Endothelial cell of umbilical vein (primary cell): ENCODE measurements around the gene IFNG-AS1. TPM values are rescaled to one million over a fixed set of nuclear protein-coding genes. Genes with fewer than 3 reads are reported as not detected.

Experiments used
- BruUV-seq: library from RNA; stranded (reverse); fragments of 400-500 nt; replicated peaks from 2 replicates; lab custom pipeline; 2021; lab: Mats Ljungman, UMichigan
- CTCF ChIA-PET: fragments of 300-600, 350-600 bp; sonication (Branson Sonifier 250); formaldehyde crosslinking; loops from one replicate; lab custom pipeline; 2021; ENCODE audit warnings: antibody characterized with exemption, inconsistent platforms; lab: Charles Lee
- POLR2A ChIA-PET: fragments of 300-600, 350-600 bp; sonication (Branson Sonifier 250); formaldehyde crosslinking; loops from one replicate; lab custom pipeline; 2021; ENCODE audit warnings: antibody characterized with exemption, inconsistent platforms; lab: Charles Lee
- DNase-seq: peaks from one replicate; pipeline ENCODE4 v3.0.0-alpha.2; 2011; ENCODE audit warnings: low read depth, low spot score
- FAIRE-seq: peaks from 2 replicates; lab custom pipeline; 2011; peaks lifted over from hg19 to GRCh38; lab: Jason Lieb, UNC
- H2AFZ ChIP-seq: 2 replicates; pipeline ENCODE4 v1.6.0; 2012; ENCODE audit warnings: low read depth, low read length, control low read depth, inconsistent platforms
- H3K27ac ChIP-seq: 2 replicates; pipeline ENCODE4 v1.5.1; 2011; ENCODE audit warnings: low read depth, mild to moderate bottlenecking, control low read depth, low read length, moderate library complexity; ENCODE audit not compliant: insufficient read depth
- H3K27me3 ChIP-seq, 2 experiments: 2 replicates each; pipeline versions ENCODE4 v1.6.0 to v1.6.1; 2011; ENCODE audit warnings: low read length in 2 of 2, mixed read lengths in 1 of 2; ENCODE audit not compliant: control insufficient read depth in 2 of 2, insufficient read depth in 2 of 2
- H3K36me3 ChIP-seq, 2 experiments: 2 replicates in 1 of 2; 3 replicates in 1 of 2; pipeline ENCODE4 v1.5.1; 2011; ENCODE audit warnings: low read length in 2 of 2, mild to moderate bottlenecking in 1 of 2, moderate library complexity in 1 of 2; ENCODE audit not compliant: control insufficient read depth in 2 of 2, insufficient read depth in 2 of 2; ENCODE audit errors: extremely low read depth in 1 of 2
- H3K4me1 ChIP-seq: 3 replicates; pipeline ENCODE4 v1.5.1; 2011; ENCODE audit warnings: mild to moderate bottlenecking, low read length; ENCODE audit not compliant: control insufficient read depth, insufficient read depth; ENCODE audit errors: extremely low read depth
- H3K4me2 ChIP-seq: 2 replicates; pipeline ENCODE4 v1.6.1; 2011; ENCODE audit warnings: low read length, control low read depth, mixed read lengths; ENCODE audit not compliant: insufficient read depth
- H3K4me3 ChIP-seq, 3 experiments: fragments of 200-600 bp in 1 of 3; sonication (generic), shearing (Covaris generic) in 1 of 3; replicated peaks in 1 of 3; 2 replicates each; pipeline ENCODE4 v1.5.1; 2011 to 2016; ENCODE audit warnings: control low read depth in 3 of 3, low read length in 3 of 3, mild to moderate bottlenecking in 2 of 3, inconsistent platforms in 1 of 3, low read depth in 1 of 3, moderate library complexity in 1 of 3; ENCODE audit not compliant: insufficient read depth in 1 of 3
- H3K79me2 ChIP-seq: 2 replicates; pipeline ENCODE4 v1.6.0; 2012; ENCODE audit warnings: low read length, inconsistent platforms; ENCODE audit not compliant: control insufficient read depth, insufficient read depth
- H3K9ac ChIP-seq: replicated peaks from 2 replicates; pipeline ENCODE3; 2011; ENCODE audit warnings: low read length, control low read depth; ENCODE audit not compliant: insufficient read depth; ENCODE audit errors: extremely low read depth
- H3K9me1 ChIP-seq: replicated peaks from 3 replicates; pipeline ENCODE4 v1.6.0; 2011; ENCODE audit warnings: mild to moderate bottlenecking, low read length; ENCODE audit not compliant: control insufficient read depth, insufficient read depth; ENCODE audit errors: extremely low read depth
- H3K9me3 ChIP-seq: replicated peaks from 2 replicates; pipeline ENCODE4 v1.5.1; 2012; ENCODE audit warnings: low read length, inconsistent platforms; ENCODE audit not compliant: control insufficient read depth, insufficient read depth
- H4K20me1 ChIP-seq: replicated peaks from 2 replicates; pipeline ENCODE3; 2011; ENCODE audit warnings: mild to moderate bottlenecking, low read length; ENCODE audit not compliant: control insufficient read depth, insufficient read depth; ENCODE audit errors: extremely low read depth
- CTCF ChIP-seq, 2 donors: IDR thresholded peaks; 1 replicate in 1 of 2; 2 replicates in 1 of 2; pipeline ENCODE4 v1.5.1; 2011; ENCODE audit warnings: low read length in 2 of 2, mild to moderate bottlenecking in 2 of 2, moderate library complexity in 2 of 2, control low read depth in 1 of 2, inconsistent platforms in 1 of 2, low read depth in 1 of 2; ENCODE audit not compliant: insufficient read depth in 1 of 2; ENCODE audit errors: extremely low read depth in 1 of 2
- EZH2 ChIP-seq: IDR thresholded peaks from 2 replicates; pipeline ENCODE4 v1.6.1; 2012; ENCODE audit warnings: borderline replicate concordance, low read depth, mild to moderate bottlenecking, moderate library complexity, low read length, inconsistent platforms; ENCODE audit not compliant: severe bottlenecking
- FOS ChIP-seq: IDR thresholded peaks from 2 replicates; pipeline ENCODE4 v1.6.1; 2011; ENCODE audit warnings: mild to moderate bottlenecking, low read length, moderate library complexity, borderline replicate concordance; ENCODE audit not compliant: insufficient read depth
- GATA2 ChIP-seq: IDR thresholded peaks from 2 replicates; pipeline ENCODE4 v1.7.0; 2011; ENCODE audit warnings: low read depth, mild to moderate bottlenecking, moderate library complexity, mixed read lengths, low read length; ENCODE audit not compliant: insufficient read length, insufficient read depth
- MYC ChIP-seq: IDR thresholded peaks from one replicate; pipeline ENCODE4 v1.6.1; 2011; ENCODE audit warnings: mild to moderate bottlenecking, low read depth, low read length
- POLR2A ChIP-seq: IDR thresholded peaks from 2 replicates; pipeline ENCODE4 v1.6.1; 2012; ENCODE audit warnings: low read depth, mild to moderate bottlenecking, control low read depth, low read length
- POLR2AphosphoS5 ChIP-seq: IDR thresholded peaks from 2 replicates; pipeline ENCODE4 v1.6.1; 2012; ENCODE audit warnings: low read depth, mild to moderate bottlenecking, control low read depth, low read length, moderate library complexity; ENCODE audit not compliant: insufficient read depth
- dilution Hi-C: fragments of 300-500 bp; cut with MboI; formaldehyde crosslinking; loops from one replicate; pipeline ENCODE4 v1.15.0; 2019; ENCODE audit warnings: low sequenced_read_pairs; ENCODE audit not compliant: extremely low pct_ligation_motif_present
- intact Hi-C: fragments of 100-400 bp; cut with micrococcal nuclease; formaldehyde crosslinking; loops from one replicate; pipeline ENCODE4 v1.10.0; 2022
- polyA plus RNA-seq, 4 experiments: library from polyadenylated mRNA; depleted of rRNA in 3 of 4; stranded (reverse) in 3 of 4; unstranded in 1 of 4; fragments of >200 nt; gene quantifications; 2 replicates each; pipeline versions ENCODE4 v1.2.1 to v1.2.3, GENCODE V29; 2011 to 2012; ENCODE audit warnings: missing spikeins in 1 of 4
- total RNA-seq: library from RNA; stranded (reverse); gene quantifications from 2 replicates; pipeline ENCODE4 v1.2.3, GENCODE V29; 2021
- TF ChIP-seq, protein P1 (sequence below): IDR thresholded peaks from 2 replicates; pipeline ENCODE4 v1.6.1; 2011; ENCODE audit not compliant: insufficient read depth, insufficient read length

IFNG-AS1 gene
- total and polyA plus RNA-seq, 2 donors (not counting 3 experiments of a cell fraction or from before 2014, with no cell fraction given): not detected

DNA sequence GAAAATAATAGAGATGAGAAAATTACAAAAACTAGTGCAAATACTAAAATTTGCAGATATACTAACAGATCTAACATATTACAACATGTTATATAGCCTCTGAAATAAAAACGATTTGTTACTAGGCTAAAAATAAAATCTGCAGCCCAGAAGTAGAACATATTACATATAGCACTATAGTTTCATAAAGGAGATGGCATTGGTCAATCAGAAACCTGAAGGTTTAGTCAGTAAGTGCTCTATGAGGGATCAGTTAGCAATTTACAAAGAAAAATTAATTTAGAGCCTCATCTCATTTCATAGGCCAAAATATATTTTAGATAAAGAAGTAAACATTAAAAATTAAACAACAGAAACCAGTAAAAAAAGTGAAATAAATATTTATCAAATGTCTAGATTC lies 41.0 kb downstream of the IFNG-AS1 start:
- H3K9me3 ChIP-seq: no peaks in the 10 kb centered on the region
- CTCF ChIA-PET: interaction anchor here (2.1 kb wide), 1 partner anchor 11 kb away, joined by 8 read pairs; no protein-coding TSS in a partner anchor
- BruUV-seq: no TSS peak
- no peaks in the 10 kb centered on the region for H3K79me2 ChIP-seq
- H3K36me3 ChIP-seq: no peaks in the 10 kb centered on the region
- no peaks in the 10 kb centered on the region for H4K20me1 ChIP-seq
- H3K4me3 ChIP-seq: no peak overlapping the region
- H2AFZ ChIP-seq: no peak overlapping the region
- TF ChIP-seq EZH2 (no peak), POLR2AphosphoS5 (no peak), GATA2 (no peak), MYC (no peak), FOS (no peak), CTCF (IDR thresholded peaks at IDR 0.05; ENCODE audit: extremely low read depth in 1 of 2, insufficient read depth in 1 of 2, low read depth in 1 of 2, low read length in 2 of 2) (no peak), POLR2A (no peak)
- TF ChIP-seq, protein P1, sequence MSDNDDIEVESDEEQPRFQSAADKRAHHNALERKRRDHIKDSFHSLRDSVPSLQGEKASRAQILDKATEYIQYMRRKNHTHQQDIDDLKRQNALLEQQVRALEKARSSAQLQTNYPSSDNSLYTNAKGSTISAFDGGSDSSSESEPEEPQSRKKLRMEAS: no peak
- no peak overlapping the region for H3K4me2 ChIP-seq
- POLR2A ChIA-PET: no interaction called here
- H3K27ac ChIP-seq: no peak overlapping the region
- H3K27me3 ChIP-seq: no peaks in the 10 kb centered on the region
- dilution Hi-C loops (no loop called here), intact Hi-C loops (no loop called here)
- H3K9me1 ChIP-seq: no peaks in the 10 kb centered on the region
- no peaks in the 10 kb centered on the region for H3K4me1 ChIP-seq
- H3K9ac ChIP-seq: no peak overlapping the region
- FAIRE-seq (no peak), DNase-seq (no peak)
